NCI-H1105 treated with DMSO at 0.1 percent for 48 hours (cell line): Measurements from ENCODE around the gene CD27.
A peak's percentile ranks its signal among the peaks of the same experiment; 100 is the strongest.
"Not testable (repeated sequence)": the region's sequence is repeated elsewhere in the genome, so short reads cannot be mapped to it uniquely, and the experiment has no call there.

Experiments used
- DNase-seq: peaks from one replicate; lab custom pipeline; 2025; lab: John Stamatoyannopoulos, UW

Gene CD27

DNA sequence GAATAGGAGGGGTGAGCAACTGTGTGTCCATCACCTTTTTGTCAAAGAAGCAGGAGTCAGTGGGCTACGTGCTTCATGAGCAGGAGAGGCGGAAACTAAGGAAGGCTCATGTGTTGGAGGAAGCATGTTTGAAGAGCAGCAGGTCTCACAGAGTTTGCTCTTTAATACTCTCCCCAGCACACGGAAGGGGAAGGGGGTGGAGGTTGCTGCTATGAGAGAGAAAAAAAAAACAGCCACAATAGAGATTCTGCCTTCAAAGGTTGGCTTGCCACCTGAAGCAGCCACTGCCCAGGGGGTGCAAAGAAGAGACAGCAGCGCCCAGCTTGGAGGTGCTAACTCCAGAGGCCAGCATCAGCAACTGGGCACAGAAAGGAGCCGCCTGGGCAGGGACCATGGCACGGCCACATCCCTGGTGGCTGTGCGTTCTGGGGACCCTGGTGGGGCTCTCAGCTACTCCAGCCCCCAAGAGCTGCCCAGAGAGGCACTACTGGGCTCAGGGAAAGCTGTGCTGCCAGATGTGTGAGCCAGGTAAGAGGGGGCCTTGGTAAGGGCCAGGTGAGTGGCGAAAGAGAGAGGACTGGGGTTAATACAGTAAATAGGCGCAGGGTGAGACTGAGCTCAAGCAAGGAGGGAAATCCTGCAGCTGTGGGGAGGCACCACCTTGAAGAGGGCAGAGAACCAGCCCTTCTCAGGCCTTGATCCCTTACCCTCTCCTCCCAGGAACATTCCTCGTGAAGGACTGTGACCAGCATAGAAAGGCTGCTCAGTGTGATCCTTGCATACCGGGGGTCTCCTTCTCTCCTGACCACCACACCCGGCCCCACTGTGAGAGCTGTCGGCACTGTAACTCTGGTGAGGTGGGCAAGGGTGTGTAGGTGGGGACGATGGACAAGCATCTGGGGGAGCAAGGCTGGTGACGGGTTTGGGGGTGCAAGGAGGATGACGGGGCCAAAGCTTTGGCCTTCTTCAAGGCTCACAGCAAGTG is at the start of gene CD27:
Gene CD27 (plus strand): TSS at position 252 of the 985 bp plus-strand sequence. CDS start 141 bp downstream, at position 393.
- no peak for DNase-seq

DNA sequence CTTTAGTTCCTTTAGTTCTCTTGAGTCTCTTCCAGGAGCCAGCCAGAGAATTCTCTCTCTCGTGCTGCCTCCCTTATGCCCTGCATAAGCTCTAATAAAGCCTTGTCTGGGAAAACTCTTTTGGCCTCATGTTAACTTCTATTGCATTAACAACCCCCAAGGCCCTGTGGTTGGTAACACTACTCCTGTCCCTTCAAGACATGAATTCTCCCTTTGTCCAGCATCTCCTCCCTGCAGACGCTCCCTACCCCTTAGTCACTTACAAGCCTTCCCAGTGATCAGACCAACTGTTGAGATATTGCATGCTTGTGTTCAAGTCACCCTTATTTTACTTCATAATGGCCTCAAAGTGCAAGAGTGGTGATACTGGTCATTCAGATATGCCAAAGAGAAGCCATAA is 48.7 kb upstream of the CD27 start:
- no peak for DNase-seq

DNA sequence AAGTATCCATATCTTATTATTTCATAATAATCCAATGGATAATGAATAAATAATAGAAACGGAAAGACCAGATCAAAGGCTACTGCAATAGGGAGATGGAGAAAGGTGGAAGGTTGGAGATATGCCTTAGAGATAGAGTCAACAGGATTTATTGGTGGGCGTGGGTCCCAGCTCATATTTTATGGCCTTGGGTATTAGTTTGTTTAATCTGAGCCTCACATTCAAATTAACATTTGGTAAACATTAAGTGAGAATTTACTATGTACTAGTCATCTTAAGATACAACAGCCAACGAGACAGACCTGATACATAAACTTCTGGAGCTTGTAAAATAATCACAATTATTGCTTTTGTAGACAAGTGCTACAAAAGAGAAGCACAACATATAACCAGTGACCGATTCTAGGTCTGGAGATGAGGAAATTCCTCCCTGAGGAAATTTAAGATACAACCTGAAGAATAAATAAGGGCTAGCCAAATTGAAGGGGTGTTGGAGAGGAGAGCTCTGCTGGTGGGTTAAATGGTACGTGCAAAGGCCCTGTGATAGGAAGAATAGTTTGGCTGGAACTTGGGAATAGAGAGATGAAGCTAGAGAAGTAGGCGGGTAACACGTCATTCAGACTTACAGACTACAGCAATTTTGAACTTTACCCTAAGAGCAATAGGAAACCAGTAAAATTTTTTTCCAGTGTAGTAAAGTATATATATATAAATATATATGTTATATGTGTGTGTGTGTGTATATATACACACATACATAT is 44.7 kb upstream of the CD27 start:
- DNase-seq: no peak

DNA sequence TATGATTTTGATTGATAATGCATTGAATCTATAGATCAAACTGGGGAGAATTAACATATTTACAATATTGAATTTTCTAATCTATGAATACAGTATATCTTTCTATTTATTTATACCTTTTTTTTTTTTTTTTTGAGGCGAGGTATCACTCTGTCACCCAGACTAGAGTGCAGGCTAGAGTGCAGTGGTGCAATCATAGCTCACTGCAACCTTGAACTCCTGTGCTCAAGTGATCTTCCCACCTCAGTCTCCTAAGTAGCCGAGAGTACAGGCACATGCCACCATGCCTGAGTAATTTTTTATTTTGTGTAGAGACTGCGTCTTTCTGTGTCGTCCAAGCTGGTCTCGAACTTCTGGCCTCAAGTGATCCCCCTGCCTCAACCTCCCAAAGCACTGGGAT is 40.4 kb upstream of the CD27 start:
- no peak for DNase-seq

DNA sequence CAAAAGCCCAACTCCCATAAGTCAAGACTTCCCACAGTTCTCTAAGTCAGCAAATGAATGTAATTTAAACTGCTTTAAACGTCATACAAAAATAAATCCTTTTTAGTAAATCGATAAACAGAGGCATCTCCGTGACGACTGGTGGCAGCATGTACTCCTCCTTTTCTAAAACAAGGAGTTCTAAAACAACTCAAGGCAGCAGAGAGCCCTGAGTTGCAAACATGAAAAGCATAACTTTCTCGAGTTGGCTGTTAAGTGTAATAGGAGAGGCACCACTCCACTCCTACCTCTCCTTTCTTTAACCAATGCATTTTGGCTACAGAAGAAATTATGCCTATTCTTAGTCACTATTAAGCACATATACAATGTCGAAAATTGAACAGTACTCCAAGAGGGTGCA is 38.8 kb upstream of the CD27 start:
- no peak for DNase-seq

DNA sequence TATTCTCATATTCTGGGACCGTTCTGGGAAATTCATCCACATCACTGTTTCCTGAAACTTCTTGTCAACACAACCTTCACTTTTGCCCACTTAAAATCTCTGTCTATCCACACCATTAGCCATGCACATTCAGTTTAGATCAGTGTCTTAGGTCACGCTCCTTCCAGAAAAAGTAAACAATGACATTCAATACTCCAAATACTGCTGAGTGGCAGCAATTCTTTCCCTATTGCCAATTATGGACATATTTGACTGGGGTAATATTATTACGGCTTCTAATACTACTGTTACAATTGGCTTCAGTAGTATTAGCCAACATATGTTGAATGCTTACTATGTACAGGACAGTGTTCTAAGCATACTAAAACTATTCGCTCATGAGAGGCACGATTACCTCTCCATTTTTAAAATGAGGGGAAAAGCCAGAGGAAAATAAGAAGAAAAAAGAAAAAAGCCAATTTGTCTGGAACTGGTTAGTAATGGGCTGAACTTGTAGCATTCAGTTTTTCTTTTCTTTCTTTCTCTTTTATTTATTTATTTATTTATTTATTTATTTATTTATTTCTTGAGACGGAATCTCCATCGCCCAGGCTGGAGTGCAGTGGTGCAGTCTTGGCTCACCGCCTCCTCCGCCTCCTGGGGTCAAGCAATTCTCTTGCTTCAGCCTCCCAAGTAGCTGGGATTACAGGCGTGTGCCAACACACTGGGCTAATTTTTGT is 37.4 kb upstream of the CD27 start:
- DNase-seq: no peak

DNA sequence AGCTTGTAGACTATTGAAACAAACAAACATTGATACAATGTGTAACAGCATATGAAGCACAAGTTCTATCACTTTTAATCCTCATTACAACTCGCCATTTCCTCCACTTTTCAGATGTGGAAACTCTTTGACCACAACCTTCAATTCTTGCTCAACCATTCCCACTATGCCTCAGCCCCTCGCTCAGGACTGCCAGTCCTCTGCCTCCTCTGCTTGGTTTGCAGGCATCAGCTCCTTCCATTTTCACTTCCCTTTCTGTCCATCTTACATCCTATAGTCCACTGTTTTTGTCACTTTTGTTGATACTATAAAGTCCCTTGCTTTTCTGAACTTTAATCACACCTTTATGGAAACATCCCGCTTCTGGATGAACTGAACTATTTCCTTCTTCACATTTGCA is 28.2 kb upstream of the CD27 start:
- no peak for DNase-seq

DNA sequence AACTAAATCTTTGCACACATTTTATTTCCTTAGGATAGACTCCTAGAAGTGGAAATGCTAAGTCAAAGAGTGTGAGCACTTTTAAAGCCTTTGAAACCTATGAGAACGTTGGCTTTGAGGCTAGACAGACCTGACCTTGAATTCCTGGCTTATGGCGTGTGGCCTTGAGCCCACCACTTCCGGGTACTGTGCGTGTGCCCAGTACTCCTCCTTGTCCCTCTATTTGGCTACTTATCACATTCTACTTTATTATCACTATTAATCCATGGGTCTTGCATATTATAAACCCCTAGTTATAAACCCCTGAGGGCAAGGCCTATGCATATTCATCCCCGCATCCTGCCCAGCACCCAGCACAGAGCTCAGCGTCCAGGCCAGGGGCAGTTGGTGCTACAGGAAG is 26.0 kb upstream of the CD27 start:
- no peak for DNase-seq

DNA sequence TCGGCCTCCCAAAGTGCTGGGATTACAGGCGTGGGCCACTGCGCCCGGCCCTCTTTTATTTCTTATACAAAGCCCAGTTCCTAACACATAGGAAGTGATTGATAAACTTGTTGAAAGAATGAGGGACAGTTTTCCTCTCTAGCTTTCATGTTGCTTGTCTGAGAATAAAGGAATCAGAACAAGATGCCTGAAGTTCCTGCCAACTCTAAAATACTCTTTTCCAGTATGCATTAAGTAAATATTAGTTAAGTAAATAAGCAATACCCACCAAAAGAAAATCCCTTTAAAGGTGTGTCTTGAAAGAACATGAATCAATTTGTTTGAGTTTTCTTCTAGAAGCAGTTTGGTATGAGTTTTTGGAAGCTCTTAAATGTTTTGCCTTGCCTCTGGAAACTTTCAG is 24.4 kb upstream of the CD27 start:
- no peak for DNase-seq

DNA sequence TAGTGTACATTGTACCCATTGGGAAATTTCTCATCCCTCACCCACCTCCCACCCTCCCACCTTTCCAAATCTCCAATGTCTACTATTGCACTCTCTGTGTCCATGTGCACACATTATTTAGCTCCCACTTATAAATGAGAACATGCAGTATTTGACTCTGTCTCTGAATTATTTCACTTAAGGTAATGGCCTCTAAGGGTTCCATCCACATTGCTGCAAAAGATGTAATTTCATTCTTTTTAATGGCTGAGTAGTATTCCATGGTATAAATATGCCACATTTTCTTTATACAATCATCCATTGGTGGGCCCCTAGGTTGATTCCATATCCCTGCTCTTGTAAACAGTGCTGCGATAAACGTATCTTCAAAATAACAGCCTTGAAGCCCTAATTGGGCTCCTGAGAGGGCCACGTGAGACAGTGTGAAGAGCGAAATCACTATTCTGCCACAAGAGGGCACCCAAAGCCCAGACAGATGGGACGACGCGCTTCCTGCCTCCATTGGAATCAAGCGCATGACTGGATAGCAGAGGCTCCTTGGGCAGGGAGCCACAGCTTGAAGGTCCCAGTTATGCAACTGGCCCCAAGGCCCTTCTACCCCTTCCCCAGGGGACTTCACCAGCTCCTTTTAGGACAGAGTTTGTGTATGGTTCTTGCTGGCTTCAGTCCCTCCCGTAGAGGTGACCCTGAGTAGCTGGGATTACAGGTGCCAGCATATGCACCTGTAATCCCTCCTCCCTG is 21.3 kb upstream of the CD27 start:
- peak; percentile 87 for DNase-seq

DNA sequence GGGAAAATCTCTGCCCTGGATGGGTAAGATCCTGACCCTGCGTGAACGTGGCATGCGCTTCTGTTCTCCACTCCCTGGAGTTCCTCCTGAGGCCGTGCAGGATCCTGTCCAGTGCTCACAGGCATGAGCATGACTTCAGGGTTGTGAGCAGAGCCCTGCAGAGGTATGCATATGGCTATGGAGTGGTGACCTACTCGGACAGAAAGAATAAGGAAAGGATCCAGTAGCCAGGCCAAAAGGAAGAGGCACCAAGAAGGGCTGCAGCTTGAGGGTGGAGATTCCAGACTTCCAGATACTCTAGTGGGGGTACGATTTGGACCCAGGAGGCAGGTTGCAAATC is 20.8 kb upstream of the CD27 start:
- DNase-seq: no peak

DNA sequence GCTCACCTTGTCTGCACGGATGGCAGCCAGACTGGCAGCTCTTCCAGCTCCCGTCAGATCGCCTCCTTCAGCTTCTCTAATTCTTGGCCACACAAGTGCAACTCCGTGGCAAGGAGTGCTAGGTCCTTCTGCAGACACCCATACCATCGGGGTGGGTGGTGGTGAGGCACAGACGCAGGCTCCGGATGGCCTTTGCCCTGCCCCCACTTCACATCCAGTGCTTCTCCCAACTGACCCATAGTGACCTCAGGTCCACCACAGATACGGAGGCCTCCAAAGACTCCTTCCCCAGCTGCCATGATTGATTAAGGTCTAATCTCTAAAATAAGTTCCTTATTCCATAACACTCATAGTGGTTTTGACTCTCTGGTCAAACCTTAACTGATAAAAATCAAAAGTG is 19.9 kb upstream of the CD27 start:
- DNase-seq: no peak

DNA sequence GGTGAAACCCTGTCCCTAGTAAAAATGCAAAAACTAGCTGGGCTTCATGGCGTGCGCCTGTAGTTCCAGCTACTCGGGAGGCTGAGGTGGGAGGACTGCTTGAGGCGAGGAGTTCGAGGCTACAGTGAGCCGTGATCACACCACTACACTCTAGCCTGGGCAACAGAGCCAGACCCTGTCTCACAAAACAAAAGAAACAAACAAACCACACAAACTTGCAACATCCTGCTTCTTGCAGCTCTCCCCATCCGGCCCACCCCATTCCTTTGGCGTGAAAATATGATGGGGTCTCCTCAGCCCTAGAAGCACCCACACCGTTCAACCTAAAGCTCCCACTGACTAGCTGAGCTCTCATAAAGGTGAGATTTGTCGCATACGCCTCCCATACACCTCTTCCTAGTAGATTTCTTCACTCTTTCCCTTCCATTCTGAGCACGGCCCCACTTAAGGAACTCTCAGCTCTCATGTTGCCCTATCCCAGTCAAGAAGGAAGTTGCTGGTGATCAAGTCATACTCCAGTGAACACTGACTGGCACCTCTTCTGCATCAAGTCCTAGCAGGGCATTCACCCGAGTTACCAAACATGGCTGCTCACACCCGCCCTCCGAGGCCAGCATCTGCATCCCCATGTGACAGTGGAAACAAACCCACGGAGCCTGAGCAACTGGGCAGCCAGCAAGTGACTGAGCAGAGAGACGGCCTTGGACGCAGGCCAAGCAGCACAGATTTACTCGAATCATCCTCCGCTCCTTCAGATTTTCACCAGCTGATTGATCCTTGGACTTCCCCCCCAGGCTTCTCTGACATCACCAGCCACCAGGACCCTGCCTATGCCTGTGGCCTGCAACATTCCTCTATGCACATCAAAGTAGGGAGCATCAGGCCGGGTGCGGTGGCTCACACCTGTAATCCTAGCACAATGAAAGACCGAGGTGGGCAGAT is 18.9 kb upstream of the CD27 start:
- no peak for DNase-seq

DNA sequence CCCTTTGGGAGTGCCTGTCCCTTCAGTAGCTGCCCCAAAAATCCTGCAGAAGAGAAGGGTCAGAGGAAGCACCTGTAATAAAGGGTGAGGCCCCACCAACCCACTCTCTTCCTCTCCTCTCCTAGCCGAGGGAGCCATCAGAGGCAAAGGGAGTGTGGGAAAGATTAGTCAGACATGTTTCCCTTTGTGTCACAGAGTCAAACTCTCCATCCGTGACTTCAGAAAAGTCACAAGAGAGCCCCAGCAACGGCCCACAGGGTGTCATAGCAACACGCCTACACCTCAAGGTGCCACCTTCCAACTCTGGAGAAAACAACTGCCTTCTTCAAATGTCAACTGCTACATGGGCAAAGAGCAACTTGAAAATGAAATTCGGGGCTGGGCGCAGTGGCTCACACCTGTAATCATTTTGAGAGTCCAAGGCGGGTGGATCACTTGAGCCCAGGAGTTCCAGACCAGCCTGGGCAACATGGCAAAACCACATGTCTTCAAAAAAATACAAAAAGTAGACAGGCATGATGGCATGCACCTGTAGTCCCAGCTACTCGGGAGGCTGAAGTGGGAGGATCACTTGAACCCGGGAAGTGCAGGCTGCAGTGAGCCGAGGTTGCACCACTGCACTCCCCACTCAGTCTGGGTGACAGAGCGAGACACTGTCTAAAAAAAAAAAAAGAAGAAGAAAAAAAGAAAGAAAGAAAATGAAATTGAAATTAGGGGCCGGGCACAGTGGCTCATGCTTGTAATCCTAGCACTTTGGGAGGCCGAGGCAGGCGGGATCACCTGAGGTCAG is 17.7 kb upstream of the CD27 start:
- no peak for DNase-seq

DNA sequence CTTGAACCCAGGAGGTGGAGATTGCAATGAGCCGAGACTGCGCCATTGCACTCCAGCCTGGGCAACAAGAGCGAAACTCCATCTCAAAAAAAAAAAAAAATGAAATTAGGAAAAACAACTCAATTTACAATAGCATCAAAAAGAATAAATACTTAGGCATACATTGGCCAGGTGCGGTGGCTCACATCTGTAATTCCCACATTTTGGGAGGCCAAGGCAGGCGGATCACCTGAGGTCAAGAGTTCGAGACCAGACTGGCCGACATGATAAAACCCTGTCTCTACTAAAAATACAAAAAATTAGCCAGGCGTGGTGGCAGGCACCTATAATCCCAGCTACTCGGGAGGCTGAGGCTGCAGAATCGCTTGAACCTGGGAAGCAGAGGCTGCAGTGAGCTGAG is 17.0 kb upstream of the CD27 start:
- DNase-seq: not testable (repeated sequence)

DNA sequence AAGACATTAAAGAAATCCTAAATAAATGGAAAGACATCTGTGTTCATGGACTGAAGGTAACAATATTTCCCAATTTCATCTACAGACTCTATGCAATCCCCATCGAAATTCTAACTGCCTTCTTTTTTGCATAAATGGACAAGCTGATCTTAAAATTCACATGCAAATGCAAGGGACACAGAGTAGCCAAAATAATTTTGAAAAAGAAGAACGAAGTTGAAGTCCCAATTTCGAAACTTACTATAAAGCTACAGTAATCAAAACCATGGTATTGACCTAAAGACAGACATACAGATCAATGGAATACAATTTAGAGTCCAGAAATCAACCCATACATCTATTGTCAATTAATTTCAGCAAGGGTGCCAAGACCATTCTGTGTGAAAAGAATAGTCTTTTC is 16.4 kb upstream of the CD27 start:
- no peak for DNase-seq

DNA sequence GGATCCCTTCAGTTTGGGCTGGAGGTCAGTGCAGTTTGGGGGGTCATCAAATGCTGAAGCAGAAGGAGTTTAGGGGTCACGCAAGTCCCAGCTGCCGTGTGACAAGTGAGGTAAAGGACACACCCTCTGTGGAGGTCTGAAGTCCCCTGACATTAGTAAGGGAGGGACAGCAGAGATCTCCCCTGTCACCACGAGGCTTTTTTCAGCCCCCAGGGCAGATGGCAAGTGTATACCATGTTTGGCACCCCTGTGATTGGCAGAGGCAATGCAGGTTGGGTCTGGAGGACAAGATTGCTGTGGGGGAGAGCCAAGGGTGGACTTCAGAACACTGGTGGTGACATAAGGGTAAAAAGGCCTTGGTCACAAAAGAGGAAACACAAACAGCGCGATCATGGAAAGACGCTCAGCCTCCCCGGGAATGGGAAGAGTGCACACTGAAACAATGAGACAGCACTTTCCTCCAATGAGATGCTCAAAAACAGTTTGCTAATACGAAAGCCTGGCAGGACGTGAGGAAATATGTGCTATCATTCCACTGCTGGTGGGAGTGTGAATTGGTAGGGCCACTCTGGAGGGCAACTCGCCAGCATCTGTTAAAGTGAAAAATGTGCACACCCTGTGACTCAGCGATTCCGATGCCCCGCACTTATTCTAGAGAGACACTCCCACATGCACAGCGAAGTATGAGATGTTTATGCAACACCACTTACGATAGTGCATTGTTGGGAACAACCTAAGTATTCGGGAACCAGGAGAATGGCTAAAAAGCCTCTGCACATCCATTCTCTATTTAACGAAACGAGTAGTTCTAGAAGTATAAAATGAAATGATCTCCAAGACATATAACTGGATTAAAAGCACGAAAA is 14.4 kb upstream of the CD27 start:
- DNase-seq: no peak

DNA sequence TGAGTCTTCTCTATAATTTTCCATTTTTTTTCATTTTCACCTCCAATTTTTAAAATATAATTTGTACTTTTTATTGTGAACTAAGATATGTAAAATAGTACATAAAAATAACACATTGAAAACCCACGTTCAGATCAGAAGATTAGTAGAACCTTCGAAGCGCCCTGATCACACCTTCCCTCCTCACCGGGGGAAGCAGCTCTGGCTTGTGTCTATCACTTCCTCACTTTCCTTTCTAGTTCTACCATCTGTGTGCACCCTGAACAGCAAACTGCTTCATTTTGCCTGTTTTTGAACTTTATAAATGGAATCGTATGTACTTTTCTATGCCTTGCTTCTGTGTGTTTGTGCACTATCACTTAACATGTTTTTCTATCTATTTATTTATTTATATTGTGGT is 11.8 kb upstream of the CD27 start:
- DNase-seq: no peak
